Activated CD4-positive, alpha-beta T cell treated with anti-CD3 and anti-CD28 coated beads, Interleukin-10, Interleukin-2, amounts not matched to agents 100 ng/mL and 50 ng/mL, durations not matched to agents 16 hours and 8 hours (primary cell): Measurements from ENCODE around the gene IFI27.

Experiments used
- DNase-seq: peaks from one replicate; pipeline ENCODE4 v3.0.0-alpha.2; 2020

IFI27 gene

GRCh38 chr14:94103554-94104150 lies 6.9 kb upstream of the IFI27 start:
- no peak for DNase-seq

DNA sequence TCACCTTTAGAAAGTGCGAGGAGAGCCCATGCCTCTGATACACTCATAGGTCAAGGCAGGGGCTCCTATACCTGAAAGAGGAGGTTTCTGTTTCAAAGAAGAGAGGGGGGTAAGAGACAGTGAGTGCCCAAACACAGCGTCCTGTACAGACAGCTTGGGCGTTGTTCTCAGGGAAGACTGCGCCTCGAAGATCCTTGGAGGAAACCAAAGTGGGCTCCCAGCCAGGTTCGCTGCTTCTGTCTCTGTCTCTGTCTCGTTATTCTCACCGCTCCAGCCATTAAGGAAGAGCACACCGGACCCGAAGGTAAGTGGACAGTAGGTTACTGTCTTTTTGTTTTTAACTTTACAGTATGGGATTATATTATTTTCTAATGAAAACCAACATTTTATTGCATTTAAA lies 5.8 kb upstream of the IFI27 start:
- no peak for DNase-seq

GRCh38 chr14:94109915-94110250 lies 653 bp upstream of the IFI27 start:
- DNase-seq, result no peak

- DNase-seq, result no peak
Measured at GRCh38 chr14:94111276-94112095, 950 bp downstream of the IFI27 start.

DNA sequence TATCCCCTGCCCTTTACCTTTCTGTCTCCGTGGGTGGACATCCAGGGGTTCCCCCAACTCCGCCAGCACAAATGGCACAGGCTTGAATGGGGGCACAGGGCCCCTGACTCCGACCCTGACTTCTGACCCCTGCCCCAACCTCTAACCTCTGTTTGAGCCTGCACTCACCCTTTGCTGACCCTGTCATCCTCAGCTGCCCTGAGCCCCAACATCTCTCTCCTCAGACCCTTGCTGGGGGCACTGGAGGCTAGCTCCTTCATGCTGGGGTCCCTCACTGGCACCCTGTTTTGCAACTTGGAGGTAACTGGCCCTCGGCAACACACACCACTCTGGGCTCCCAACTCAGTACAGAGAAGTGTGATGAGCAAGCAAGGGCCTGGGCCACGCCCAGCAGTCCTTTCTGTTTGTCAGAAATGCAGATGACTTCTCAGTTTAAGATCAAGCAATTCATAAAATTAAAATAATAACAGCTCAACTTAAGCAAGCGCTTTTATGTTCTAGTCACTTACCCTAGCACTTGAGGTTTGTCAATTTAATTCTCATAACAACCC lies 2.1 kb downstream of the IFI27 start:
- no peak for DNase-seq

DNA sequence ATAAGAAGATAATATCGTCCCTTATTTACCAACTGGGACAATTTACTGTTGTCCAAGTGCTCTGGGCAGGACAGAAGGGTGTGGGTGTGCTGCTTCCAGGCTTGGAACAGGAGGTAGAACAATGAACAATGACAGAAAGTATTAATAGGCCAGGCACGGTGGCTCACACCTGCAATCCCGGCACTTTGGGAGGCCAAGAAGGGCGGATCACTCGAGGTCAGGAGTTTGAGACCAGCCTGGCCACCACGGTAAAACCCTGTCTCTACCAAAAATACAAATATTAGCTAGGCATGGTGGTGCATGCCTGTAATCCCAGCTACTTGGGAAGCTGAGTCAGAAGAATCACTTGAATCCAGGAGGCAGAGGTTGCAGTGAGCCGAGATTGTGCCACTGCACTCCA lies 2.5 kb downstream of the IFI27 start:
- no peak for DNase-seq

- no peak for DNase-seq
Measured at GRCh38 chr14:94113490-94113889, 3.0 kb downstream of the IFI27 start.

- no peak for DNase-seq
Measured at GRCh38 chr14:94113908-94114588, 3.5 kb downstream of the IFI27 start.

DNA sequence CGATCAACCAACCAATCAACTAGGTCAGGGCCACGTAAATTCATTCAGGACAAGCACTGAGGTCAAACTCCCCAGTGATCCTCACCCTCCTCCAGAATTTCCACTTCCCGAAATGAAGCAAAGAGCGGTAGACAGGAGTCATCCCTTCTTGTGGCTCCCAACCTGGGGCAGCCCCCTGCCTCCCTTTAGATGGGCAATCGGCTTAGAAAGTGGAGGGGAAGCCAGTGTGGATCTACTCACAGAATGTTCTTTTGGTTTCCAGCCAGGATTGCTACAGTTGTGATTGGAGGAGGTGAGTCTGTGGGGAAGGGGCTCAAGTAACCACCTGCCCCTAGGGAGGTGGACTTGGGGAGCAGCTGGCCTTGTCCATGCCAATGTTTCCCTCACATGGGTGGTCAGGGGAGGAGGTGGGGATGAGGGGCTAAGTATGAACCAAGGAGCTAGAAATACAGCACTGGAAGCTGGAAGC lies 4.1 kb downstream of the IFI27 start:
- DNase-seq, result no peak

- no peak for DNase-seq
Measured at GRCh38 chr14:94115058-94115591, 4.6 kb downstream of the IFI27 start.

GRCh38 chr14:94115631-94116030 lies 5.1 kb downstream of the IFI27 start:
- DNase-seq, result no peak

DNA sequence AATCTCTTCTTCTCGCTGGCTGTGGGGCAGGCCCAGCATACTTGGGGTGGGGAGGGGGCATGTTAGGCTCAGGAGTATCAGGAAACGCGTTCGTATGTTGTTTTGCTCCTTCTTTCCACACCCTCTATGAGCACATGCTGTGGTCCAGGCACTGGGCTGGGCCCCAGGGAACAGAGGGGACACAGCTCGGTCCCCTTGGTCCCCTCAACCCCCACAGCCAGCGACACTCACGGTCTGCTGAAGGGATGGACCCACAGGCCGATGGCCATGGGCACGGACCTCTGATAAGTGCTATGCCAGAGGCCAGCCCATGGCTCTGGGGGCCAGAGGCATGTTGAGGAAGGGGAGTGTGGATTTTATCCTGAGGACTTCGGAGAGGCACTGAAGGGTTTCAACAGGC lies 6.2 kb downstream of the IFI27 start:
- DNase-seq, result no peak

- no peak for DNase-seq
Measured at GRCh38 chr14:94117856-94118255, 7.3 kb downstream of the IFI27 start.

DNA sequence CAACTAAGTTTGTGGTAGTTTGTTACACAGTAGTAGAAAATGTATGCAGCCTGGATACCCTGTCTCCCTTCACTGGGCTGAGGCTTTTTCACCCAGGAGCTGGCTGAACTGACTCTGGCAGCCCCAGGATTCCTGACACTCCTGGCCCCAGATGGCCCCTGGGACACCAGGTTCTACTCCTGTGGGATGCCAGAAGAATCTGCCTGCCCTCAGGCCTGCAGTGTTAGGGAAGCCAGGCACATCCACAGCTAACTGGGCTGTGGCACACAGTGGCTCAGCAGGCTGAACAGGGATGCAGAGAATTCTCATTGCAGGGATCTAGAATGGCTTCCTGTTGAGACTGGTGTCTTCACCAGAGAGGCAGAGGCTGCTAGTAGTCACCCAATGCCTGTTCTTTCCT lies 8.5 kb downstream of the IFI27 start:
- no peak for DNase-seq

DNA sequence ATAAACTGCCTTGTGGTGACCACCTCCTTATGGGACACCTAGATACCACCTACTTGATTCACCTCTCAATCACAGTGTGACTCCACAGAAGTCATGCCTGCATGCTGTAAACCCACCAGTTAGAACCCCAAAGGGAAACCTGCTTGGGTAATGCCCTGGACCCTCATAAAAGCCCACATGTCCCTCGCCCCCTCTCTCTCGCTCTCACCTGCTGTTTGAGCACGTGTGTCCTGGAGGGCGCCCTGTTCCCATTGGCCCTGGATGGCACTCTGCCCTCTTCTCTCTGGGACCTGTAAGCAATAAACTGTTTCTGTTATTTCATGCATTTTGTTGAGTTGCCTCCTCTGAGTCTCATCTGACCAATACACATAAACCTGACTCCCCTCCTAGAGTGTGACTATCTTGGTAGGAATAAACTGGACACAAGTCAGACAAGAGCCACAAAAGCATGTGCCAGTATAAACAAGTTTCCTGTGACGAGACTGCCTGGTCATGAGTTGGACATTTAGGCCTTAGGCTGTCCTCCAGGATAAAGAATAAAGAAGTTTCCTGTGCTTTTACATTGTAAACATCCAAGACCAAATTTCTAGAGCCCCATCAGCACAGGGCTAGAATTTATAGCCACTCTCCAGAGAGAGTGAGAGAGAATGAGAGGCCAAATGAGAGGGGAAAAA lies 10.3 kb downstream of the IFI27 start:
- no peak for DNase-seq

DNA sequence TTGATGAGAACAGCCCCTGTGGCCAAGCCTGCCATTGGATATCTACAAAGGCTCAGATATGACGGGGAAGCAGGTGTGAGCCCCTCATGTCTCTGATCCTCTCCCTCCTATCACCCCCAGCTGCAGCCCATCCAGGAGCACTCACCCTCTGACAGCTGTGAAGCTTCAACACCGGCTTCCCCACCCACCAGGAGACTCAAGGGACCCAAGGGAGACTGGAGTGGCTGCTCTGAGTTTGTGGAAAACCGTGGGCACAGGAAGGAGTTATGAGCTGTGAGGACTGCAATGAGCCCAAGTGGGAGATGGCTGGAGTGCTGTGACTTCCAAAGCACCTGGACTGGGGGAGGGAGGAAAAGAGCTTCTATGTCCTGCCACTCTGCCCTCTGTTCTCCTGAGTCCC lies 10.9 kb downstream of the IFI27 start:
- no peak for DNase-seq

DNA sequence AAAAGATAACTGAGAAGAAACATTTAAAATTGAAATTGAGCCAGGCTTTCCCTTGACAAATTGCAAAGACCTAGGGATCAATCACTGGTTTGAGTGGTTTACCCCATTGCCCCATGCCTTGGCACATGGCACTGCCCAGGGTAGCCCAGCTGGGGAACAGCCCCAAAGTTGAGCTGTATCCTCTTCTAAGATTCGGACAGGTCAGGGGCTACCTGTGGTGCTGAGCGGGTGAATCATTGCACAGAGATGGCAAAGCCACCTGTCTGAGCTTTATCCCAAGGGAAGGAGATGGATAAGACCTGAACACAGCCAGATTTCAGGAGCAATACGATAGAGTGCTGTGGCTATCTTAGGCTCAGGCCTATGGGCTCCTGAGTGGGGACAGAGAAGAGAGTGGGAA lies 11.9 kb downstream of the IFI27 start:
- no peak for DNase-seq

DNA sequence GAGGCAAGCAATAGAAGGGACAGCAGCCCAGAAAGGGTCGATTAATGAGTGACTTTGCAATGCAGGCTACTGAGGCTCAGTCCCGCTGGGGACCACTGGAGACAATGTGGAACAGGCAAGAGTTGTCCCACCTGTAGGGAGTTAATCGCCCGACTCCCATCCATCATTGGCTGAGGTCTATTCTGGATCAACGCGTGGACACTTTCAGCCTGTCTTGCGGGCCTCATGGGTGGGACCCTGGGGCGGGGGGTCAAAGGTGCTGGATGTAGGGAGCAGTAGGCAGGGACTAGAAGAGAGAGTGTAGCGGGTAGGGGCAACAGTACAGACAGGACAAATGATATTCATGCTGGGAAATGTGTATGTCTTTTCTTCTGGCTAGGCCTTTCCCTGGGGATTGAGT lies 12.8 kb downstream of the IFI27 start:
- no peak for DNase-seq

DNA sequence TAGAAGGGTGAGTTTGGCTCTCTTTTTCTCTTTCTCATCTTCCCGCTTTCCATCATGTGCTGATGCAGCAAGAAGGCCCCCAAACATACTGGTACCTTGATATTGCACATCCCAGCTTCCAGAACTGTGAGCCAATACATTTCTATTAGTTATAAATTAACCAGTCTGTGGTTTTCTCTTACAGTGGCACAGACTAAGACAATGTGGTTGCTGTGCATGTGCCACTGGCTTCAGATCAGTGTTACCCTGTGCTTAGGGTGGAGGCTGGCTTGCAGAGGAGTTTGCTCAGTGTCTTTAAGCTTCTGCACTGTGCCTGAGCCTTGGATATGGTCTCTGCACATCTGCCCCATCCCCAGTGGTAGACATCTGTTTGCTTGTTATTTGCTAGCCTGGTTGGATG lies 13.3 kb downstream of the IFI27 start:
- DNase-seq, result no peak

DNA sequence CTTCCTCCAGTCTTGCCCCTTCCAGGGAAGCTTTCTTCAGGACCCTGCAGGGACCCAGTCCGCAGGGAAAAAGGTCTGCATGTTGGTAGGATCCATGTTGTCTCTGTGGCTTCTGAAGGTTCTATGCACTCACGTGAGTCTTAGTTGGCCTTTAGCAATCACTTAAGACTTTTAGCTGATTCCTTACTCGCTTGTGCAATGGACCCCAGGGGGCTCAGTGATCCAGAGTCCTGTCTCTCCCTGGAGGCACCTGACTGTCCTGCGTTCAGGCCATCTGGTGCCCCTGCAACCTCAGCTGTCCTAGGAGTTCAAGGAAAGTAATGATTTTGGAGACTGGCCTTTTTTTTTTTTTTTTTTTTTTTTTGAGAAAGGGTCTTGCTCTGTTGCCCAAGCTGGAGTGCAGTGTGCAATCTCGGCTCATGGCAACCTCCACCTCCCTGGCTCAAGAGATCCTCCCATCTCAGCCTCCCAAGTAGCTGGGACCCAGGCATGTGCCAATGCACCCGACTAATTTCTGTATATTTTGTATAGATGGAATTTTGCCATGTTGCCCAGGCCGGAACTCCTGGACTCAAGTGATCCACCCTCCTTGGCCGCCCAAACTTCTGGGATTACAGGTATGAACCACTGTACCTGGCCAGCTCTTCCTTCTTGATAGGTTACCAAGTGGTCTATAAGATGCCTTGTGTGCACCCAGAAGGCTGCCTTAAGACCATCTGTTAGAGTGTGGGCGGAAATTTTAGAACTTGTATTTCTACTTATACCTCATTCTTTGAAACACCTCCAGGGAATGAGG lies 14.2 kb downstream of the IFI27 start:
- DNase-seq, result no peak

- DNase-seq, result no peak
Measured at GRCh38 chr14:94125659-94126418, 15.3 kb downstream of the IFI27 start.

GRCh38 chr14:94126419-94126677 lies 15.8 kb downstream of the IFI27 start:
- DNase-seq, result no peak
